HepG2 (cell line): ENCODE data around the gene HK2. TPM values are rescaled to one million over a fixed set of nuclear protein-coding genes. Genes with fewer than 3 reads are reported as not detected.
A peak's percentile ranks its signal among the peaks of the same experiment; 100 is the strongest.

Source experiments
- AKAP8 ChIP-seq: sonication (generic); formaldehyde crosslinking; IDR thresholded peaks from 2 replicates; pipeline ENCODE4 v1.5.1; 2020; ENCODE audit warnings: mild to moderate bottlenecking, missing genetic modification reagents
- FLYWCH1 ChIP-seq: sonication (generic); formaldehyde crosslinking; IDR thresholded peaks from 2 replicates; pipeline ENCODE4 v1.8.1; 2023; ENCODE audit warnings: mild to moderate bottlenecking, missing genetic modification reagents
- NCOA1 ChIP-seq: sonication (generic); formaldehyde crosslinking; IDR thresholded peaks from 2 replicates; pipeline ENCODE4 v1.9.0; 2021; ENCODE audit warnings: missing genetic modification reagents
- SALL1 ChIP-seq: sonication (generic); formaldehyde crosslinking; IDR thresholded peaks from 2 replicates; pipeline ENCODE4 v1.8.0; 2022; ENCODE audit warnings: mild to moderate bottlenecking, missing genetic modification reagents
- ZFX ChIP-seq: sonication (generic); formaldehyde crosslinking; IDR thresholded peaks from 2 replicates; pipeline ENCODE4 v1.4.0; 2020; ENCODE audit warnings: mild to moderate bottlenecking, low read depth, missing genetic modification reagents, moderate library complexity
- ZNF329 ChIP-seq: sonication (generic); formaldehyde crosslinking; IDR thresholded peaks from 2 replicates; pipeline ENCODE4 v1.9.0; 2021; ENCODE audit warnings: low read depth, mild to moderate bottlenecking, missing genetic modification reagents
- ZNF354B ChIP-seq: sonication (generic); formaldehyde crosslinking; IDR thresholded peaks from 2 replicates; pipeline ENCODE4 v1.8.0; 2022; ENCODE audit warnings: mild to moderate bottlenecking, missing genetic modification reagents
- ZNF746 ChIP-seq: sonication (generic); formaldehyde crosslinking; IDR thresholded peaks from 2 replicates; pipeline ENCODE4 v1.8.0; 2022; ENCODE audit warnings: mild to moderate bottlenecking, missing genetic modification reagents
- polyA plus RNA-seq, 8 experiments: library from polyadenylated mRNA; depleted of rRNA in 3 of 8; stranded (reverse) in 7 of 8; unstranded in 1 of 8; fragments of >200 nt; fragmentation: Illumina TruSeq in 4 of 8; extraction: Trizol in 4 of 8; gene quantifications; 2 replicates each; pipeline versions ENCODE4 v1.2.1 to v1.2.3, GENCODE V29; 2011 to 2016; ENCODE audit warnings: low read depth in 4 of 8, missing spikeins in 1 of 8, mixed read lengths in 1 of 8; ENCODE audit not compliant: insufficient read depth in 1 of 8
- total RNA-seq, 5 experiments: library from RNA; depleted of rRNA; stranded (reverse); fragments of >200 nt; fragmentation: Illumina TruSeq; extraction: Trizol; gene quantifications; 2 replicates each; pipeline ENCODE4 v1.2.3, GENCODE V29; 2016; ENCODE audit warnings: low read depth in 1 of 5
- TF ChIP-seq, protein P1 (sequence below): IDR thresholded peaks from 2 replicates; pipeline ENCODE4 v1.6.1; 2012; ENCODE audit warnings: low read length, improper control_type of control experiment
- TF ChIP-seq, protein P2 (sequence below): IDR thresholded peaks from 2 replicates; pipeline ENCODE4 v1.6.1; 2016; ENCODE audit warnings: low read depth, borderline replicate concordance
- TF ChIP-seq, protein P3 (sequence below): sonication (generic); formaldehyde crosslinking; IDR thresholded peaks from 2 replicates; pipeline ENCODE4 v1.5.1; 2020; ENCODE audit warnings: mild to moderate bottlenecking, missing genetic modification reagents, borderline replicate concordance
- TF ChIP-seq, protein P4 (sequence below): sonication (generic); formaldehyde crosslinking; IDR thresholded peaks from 2 replicates; pipeline ENCODE4 v1.4.0; 2020; ENCODE audit warnings: missing genetic modification reagents, borderline replicate concordance

The HK2 gene
- total and polyA plus RNA-seq, 2 of the 13 experiments (the other 11 are each of a cell fraction or from before 2014, with no cell fraction given): 13.2 to 101 TPM

GRCh38 chr2:74812787-74813590 lies 20.9 kb upstream of the HK2 start (continued):
- TF ChIP-seq, protein P1, sequence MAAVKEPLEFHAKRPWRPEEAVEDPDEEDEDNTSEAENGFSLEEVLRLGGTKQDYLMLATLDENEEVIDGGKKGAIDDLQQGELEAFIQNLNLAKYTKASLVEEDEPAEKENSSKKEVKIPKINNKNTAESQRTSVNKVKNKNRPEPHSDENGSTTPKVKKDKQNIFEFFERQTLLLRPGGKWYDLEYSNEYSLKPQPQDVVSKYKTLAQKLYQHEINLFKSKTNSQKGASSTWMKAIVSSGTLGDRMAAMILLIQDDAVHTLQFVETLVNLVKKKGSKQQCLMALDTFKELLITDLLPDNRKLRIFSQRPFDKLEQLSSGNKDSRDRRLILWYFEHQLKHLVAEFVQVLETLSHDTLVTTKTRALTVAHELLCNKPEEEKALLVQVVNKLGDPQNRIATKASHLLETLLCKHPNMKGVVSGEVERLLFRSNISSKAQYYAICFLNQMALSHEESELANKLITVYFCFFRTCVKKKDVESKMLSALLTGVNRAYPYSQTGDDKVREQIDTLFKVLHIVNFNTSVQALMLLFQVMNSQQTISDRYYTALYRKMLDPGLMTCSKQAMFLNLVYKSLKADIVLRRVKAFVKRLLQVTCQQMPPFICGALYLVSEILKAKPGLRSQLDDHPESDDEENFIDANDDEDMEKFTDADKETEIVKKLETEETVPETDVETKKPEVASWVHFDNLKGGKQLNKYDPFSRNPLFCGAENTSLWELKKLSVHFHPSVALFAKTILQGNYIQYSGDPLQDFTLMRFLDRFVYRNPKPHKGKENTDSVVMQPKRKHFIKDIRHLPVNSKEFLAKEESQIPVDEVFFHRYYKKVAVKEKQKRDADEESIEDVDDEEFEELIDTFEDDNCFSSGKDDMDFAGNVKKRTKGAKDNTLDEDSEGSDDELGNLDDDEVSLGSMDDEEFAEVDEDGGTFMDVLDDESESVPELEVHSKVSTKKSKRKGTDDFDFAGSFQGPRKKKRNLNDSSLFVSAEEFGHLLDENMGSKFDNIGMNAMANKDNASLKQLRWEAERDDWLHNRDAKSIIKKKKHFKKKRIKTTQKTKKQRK: no peak
- TF ChIP-seq ZNF746 (CRISPR knock-in tag) (0 out of 2 replicates have a peak, but pooled peaks have one; percentile 40), ZNF329 (no peak), ZNF354B (CRISPR knock-in tag) (0 out of 2 replicates have a peak, but pooled peaks have one; percentile 45), AKAP8 (0 out of 2 replicates have a peak, but pooled peaks have one; percentile 47), SALL1 (CRISPR knock-in tag) (peak; percentile 94), FLYWCH1 (no peak), NCOA1 (CRISPR knock-in tag) (no peak), ZFX (CRISPR knock-in tag) (no peak)
- TF ChIP-seq, protein P2, sequence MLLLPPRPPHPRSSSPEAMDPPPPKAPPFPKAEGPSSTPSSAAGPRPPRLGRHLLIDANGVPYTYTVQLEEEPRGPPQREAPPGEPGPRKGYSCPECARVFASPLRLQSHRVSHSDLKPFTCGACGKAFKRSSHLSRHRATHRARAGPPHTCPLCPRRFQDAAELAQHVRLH (CRISPR knock-in tag): 0 out of 2 replicates have a peak, but pooled peaks have one; percentile 30
- TF ChIP-seq, protein P3, sequence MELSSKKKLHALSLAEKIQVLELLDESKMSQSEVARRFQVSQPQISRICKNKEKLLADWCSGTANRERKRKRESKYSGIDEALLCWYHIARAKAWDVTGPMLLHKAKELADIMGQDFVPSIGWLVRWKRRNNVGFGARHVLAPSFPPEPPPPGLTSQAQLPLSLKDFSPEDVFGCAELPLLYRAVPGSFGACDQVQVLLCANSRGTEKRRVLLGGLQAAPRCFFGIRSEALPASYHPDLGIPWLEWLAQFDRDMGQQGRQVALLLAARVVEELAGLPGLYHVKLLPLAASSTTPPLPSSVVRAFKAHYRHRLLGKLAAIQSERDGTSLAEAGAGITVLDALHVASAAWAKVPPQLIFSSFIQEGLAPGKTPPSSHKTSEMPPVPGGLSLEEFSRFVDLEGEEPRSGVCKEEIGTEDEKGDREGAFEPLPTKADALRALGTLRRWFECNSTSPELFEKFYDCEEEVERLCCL (CRISPR knock-in tag): no peak
- TF ChIP-seq, protein P4, sequence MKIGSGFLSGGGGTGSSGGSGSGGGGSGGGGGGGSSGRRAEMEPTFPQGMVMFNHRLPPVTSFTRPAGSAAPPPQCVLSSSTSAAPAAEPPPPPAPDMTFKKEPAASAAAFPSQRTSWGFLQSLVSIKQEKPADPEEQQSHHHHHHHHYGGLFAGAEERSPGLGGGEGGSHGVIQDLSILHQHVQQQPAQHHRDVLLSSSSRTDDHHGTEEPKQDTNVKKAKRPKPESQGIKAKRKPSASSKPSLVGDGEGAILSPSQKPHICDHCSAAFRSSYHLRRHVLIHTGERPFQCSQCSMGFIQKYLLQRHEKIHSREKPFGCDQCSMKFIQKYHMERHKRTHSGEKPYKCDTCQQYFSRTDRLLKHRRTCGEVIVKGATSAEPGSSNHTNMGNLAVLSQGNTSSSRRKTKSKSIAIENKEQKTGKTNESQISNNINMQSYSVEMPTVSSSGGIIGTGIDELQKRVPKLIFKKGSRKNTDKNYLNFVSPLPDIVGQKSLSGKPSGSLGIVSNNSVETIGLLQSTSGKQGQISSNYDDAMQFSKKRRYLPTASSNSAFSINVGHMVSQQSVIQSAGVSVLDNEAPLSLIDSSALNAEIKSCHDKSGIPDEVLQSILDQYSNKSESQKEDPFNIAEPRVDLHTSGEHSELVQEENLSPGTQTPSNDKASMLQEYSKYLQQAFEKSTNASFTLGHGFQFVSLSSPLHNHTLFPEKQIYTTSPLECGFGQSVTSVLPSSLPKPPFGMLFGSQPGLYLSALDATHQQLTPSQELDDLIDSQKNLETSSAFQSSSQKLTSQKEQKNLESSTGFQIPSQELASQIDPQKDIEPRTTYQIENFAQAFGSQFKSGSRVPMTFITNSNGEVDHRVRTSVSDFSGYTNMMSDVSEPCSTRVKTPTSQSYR: peak; percentile 22; the same call in 1 of the 2 replicates
- TF ChIP-seq, all 625 proteins: peak for 136
